H1 (cell line): ENCODE results near the gene IQCH. TPM values are rescaled to one million over a fixed set of nuclear protein-coding genes. Genes with fewer than 3 reads are reported as not detected.
A peak's percentile ranks its signal among the peaks of the same experiment; 100 is the strongest.

Experiments used
- CTCF ChIA-PET: fragments of 300-600 bp; sonication (Branson Sonifier 250); formaldehyde crosslinking; loops from one replicate; lab custom pipeline; 2021; ENCODE audit not compliant: partially characterized antibody; lab: Charles Lee
- POLR2A ChIA-PET: fragments of 300-600 bp; sonication (Branson Sonifier 250); formaldehyde crosslinking; loops from one replicate; lab custom pipeline; 2021; ENCODE audit warnings: inconsistent platforms; ENCODE audit not compliant: partially characterized antibody; lab: Charles Lee
- DNase-seq, 2 experiments: peaks; one replicate each; pipeline versions ENCODE4 v3.0.0 to v3.0.0-alpha.2; 2010 to 2022; ENCODE audit warnings: low spot score in 2 of 2, low read depth in 1 of 2, mixed read lengths in 1 of 2
- FAIRE-seq: peaks from 2 replicates; lab custom pipeline; 2011; peaks lifted over from hg19 to GRCh38; lab: Jason Lieb, UNC
- H2AFZ ChIP-seq: 2 replicates; pipeline ENCODE4 v1.8.1; 2012; ENCODE audit warnings: low read length, inconsistent platforms
- H2AK5ac ChIP-seq: 2 replicates; pipeline ENCODE4 v1.6.1; 2013; ENCODE audit warnings: low read depth, low read length
- H2BK120ac ChIP-seq: replicated peaks from 2 replicates; pipeline ENCODE3; 2013; ENCODE audit warnings: low read depth, low read length, inconsistent platforms
- H2BK12ac ChIP-seq: 2 replicates; pipeline ENCODE4 v1.6.1; 2013; ENCODE audit warnings: low read depth, low read length
- H2BK15ac ChIP-seq: 2 replicates; pipeline ENCODE4 v1.6.1; 2013; ENCODE audit warnings: low read length
- H2BK20ac ChIP-seq: 2 replicates; pipeline ENCODE4 v1.6.1; 2013; ENCODE audit warnings: low read length
- H2BK5ac ChIP-seq: 2 replicates; pipeline ENCODE4 v1.6.1; 2013; ENCODE audit warnings: low read depth, low read length
- H3K14ac ChIP-seq: 2 replicates; pipeline ENCODE4 v1.6.1; 2013; ENCODE audit warnings: inconsistent platforms; ENCODE audit not compliant: insufficient read length
- H3K18ac ChIP-seq: 2 replicates; pipeline ENCODE4 v1.6.1; 2013; ENCODE audit warnings: low read length; ENCODE audit errors: extremely low read depth
- H3K23ac ChIP-seq: 2 replicates; pipeline ENCODE4 v1.6.1; 2013; ENCODE audit warnings: inconsistent platforms; ENCODE audit not compliant: insufficient read length
- H3K23me2 ChIP-seq: 2 replicates; pipeline ENCODE4 v1.6.1; 2013; ENCODE audit warnings: low read depth, low read length
- H3K27ac ChIP-seq: 2 replicates; pipeline ENCODE4 v1.6.1; 2011; ENCODE audit warnings: low read depth, low read length, inconsistent platforms
- H3K27me3 ChIP-seq, 4 experiments: replicated peaks in 1 of 4; 1 replicate in 1 of 4; 2 replicates in 3 of 4; pipeline versions ENCODE4 v1.6.1 to v1.8.1; 2011 to 2013; ENCODE audit warnings: low read length in 3 of 4, mild to moderate bottlenecking in 3 of 4, inconsistent platforms in 2 of 4, mixed read lengths in 2 of 4, moderate library complexity in 1 of 4; ENCODE audit not compliant: control insufficient read depth in 3 of 4, insufficient read depth in 3 of 4; ENCODE audit errors: extremely low read depth in 1 of 4
- H3K36me3 ChIP-seq, 4 experiments: 2 replicates each; pipeline versions ENCODE4 v1.6.1 to v1.8.1; 2011 to 2013; ENCODE audit warnings: mild to moderate bottlenecking in 4 of 4, low read length in 3 of 4, moderate library complexity in 2 of 4, control low read depth in 1 of 4, inconsistent platforms in 1 of 4; ENCODE audit not compliant: insufficient read depth in 4 of 4, control insufficient read depth in 2 of 4
- H3K4ac ChIP-seq: replicated peaks from 2 replicates; pipeline ENCODE3; 2013; ENCODE audit warnings: low read length, low read depth, mixed read lengths, inconsistent platforms; ENCODE audit not compliant: insufficient read length
- H3K4me1 ChIP-seq, 4 experiments: replicated peaks in 1 of 4; 1 replicate in 1 of 4; 2 replicates in 3 of 4; pipeline versions ENCODE4 v1.6.1 to v1.8.1; 2011 to 2013; ENCODE audit warnings: low read length in 3 of 4, inconsistent platforms in 2 of 4, mixed read lengths in 1 of 4; ENCODE audit not compliant: insufficient read depth in 4 of 4, control insufficient read depth in 3 of 4
- H3K4me2 ChIP-seq, 2 experiments: 2 replicates each; pipeline versions ENCODE4 v1.6.1 to v1.8.1; 2011 to 2013; ENCODE audit warnings: low read depth in 2 of 2, low read length in 2 of 2, control low read depth in 1 of 2, inconsistent platforms in 1 of 2, mild to moderate bottlenecking in 1 of 2; ENCODE audit not compliant: insufficient read depth in 1 of 2
- H3K4me3 ChIP-seq, 4 experiments: fragments of 200-600, 300-600 bp in 1 of 4; sonication (generic), shearing (Covaris generic), sonication (Bioruptor Twin) in 1 of 4; 2 replicates each; pipeline versions ENCODE4 v1.5.1 to v1.8.1; 2011 to 2016; ENCODE audit warnings: low read length in 4 of 4, low read depth in 3 of 4, control low read depth in 2 of 4, inconsistent platforms in 2 of 4, mild to moderate bottlenecking in 2 of 4, mixed read lengths in 1 of 4, moderate library complexity in 1 of 4; ENCODE audit not compliant: insufficient read depth in 2 of 4; ENCODE audit errors: extremely low read depth in 1 of 4
- H3K56ac ChIP-seq: replicated peaks from 2 replicates; pipeline ENCODE3; 2013; ENCODE audit warnings: low read depth, mild to moderate bottlenecking, mixed read lengths, low read length, inconsistent platforms; ENCODE audit not compliant: insufficient read length
- H3K79me1 ChIP-seq: 2 replicates; pipeline ENCODE4 v1.6.1; 2013; ENCODE audit warnings: low read depth, low read length, control low read depth
- H3K79me2 ChIP-seq, 2 experiments: 2 replicates each; pipeline versions ENCODE4 v1.6.1 to v1.8.1; 2012 to 2013; ENCODE audit warnings: low read length in 2 of 2, mild to moderate bottlenecking in 2 of 2, inconsistent platforms in 1 of 2; ENCODE audit not compliant: insufficient read depth in 2 of 2, control insufficient read depth in 1 of 2
- H3K9ac ChIP-seq, 4 experiments: replicated peaks in 1 of 4; 1 replicate in 1 of 4; 2 replicates in 3 of 4; pipeline versions ENCODE4 v1.6.1 to v1.8.1; 2011 to 2013; ENCODE audit warnings: low read depth in 3 of 4, low read length in 3 of 4, control low read depth in 2 of 4, mild to moderate bottlenecking in 2 of 4, moderate library complexity in 2 of 4, inconsistent platforms in 1 of 4; ENCODE audit errors: extremely low read depth in 1 of 4
- H3K9me3 ChIP-seq, 2 experiments: 2 replicates each; pipeline versions ENCODE4 v1.6.1 to v1.8.1; 2012 to 2013; ENCODE audit warnings: mild to moderate bottlenecking in 2 of 2, moderate library complexity in 2 of 2, control low read depth in 1 of 2, inconsistent platforms in 1 of 2, low read depth in 1 of 2, low read length in 1 of 2, mixed read lengths in 1 of 2; ENCODE audit not compliant: insufficient read depth in 2 of 2
- H4K20me1 ChIP-seq, 2 experiments: replicated peaks in 1 of 2; 2 replicates each; pipeline versions ENCODE3 to v1.8.1; 2011 to 2013; ENCODE audit warnings: inconsistent platforms in 2 of 2, low read length in 2 of 2, mild to moderate bottlenecking in 1 of 2; ENCODE audit not compliant: insufficient read depth in 2 of 2, control insufficient read depth in 1 of 2
- H4K5ac ChIP-seq: 2 replicates; pipeline ENCODE4 v1.6.1; 2013; ENCODE audit warnings: low read length, low read depth, mixed read lengths, inconsistent platforms; ENCODE audit not compliant: insufficient read length
- H4K8ac ChIP-seq: 2 replicates; pipeline ENCODE4 v1.8.0; 2013; ENCODE audit warnings: mild to moderate bottlenecking, moderate library complexity, low read length, inconsistent platforms; ENCODE audit not compliant: insufficient read depth; ENCODE audit errors: extremely low read depth
- H4K91ac ChIP-seq: replicated peaks from 2 replicates; pipeline ENCODE3; 2013; ENCODE audit warnings: low read length, mixed read lengths, inconsistent platforms; ENCODE audit not compliant: insufficient read length
- CEBPB ChIP-seq: IDR thresholded peaks from 2 replicates; pipeline ENCODE4 v1.6.1; 2012; ENCODE audit warnings: low read depth, low read length
- CHD2 ChIP-seq: IDR thresholded peaks from 2 replicates; pipeline ENCODE4 v1.6.1; 2012; ENCODE audit warnings: low read length, improper control_type of control experiment
- EP300 ChIP-seq, 2 experiments: IDR thresholded peaks; 1 replicate in 1 of 2; 2 replicates in 1 of 2; pipeline ENCODE4 v1.6.1; 2011 to 2012; ENCODE audit warnings: low read depth in 2 of 2, low read length in 2 of 2, mild to moderate bottlenecking in 2 of 2, borderline replicate concordance in 1 of 2, inconsistent platforms in 1 of 2, moderate library complexity in 1 of 2
- HDAC2 ChIP-seq, 2 experiments: fragments of 300-600 bp in 1 of 2; sonication (generic) in 1 of 2; IDR thresholded peaks; 2 replicates each; pipeline ENCODE4 v1.6.1; 2011 to 2012; ENCODE audit warnings: low read depth in 2 of 2, low read length in 2 of 2, mild to moderate bottlenecking in 2 of 2, moderate library complexity in 2 of 2, borderline replicate concordance in 1 of 2, inconsistent platforms in 1 of 2
- MAFK ChIP-seq: IDR thresholded peaks from 2 replicates; pipeline ENCODE4 v1.6.1; 2012; ENCODE audit warnings: low read depth, mild to moderate bottlenecking, improper control_type of control experiment, low read length
- RBBP5 ChIP-seq: IDR thresholded peaks from 2 replicates; pipeline ENCODE4 v1.7.1; 2012; ENCODE audit warnings: low read depth, mild to moderate bottlenecking, inconsistent platforms, low read length, moderate library complexity, borderline replicate concordance
- WGBS, 2 experiments: shearing (Covaris generic) in 1 of 2; methylation state at CpG; one replicate each; pipeline versions ENCODE4 v1.1.6 to v1.1.7; 2013 to 2015; ENCODE audit warnings: low lambda C conversion rate in 2 of 2, mixed read lengths in 2 of 2, inconsistent platforms in 1 of 2, low coverage in 1 of 2, missing lambda C conversion rate in 1 of 2; ENCODE audit not compliant: insufficient replicate concordance in 2 of 2, insufficient coverage in 1 of 2, insufficient read length in 1 of 2; ENCODE audit errors: extremely low coverage in 1 of 2, missing lambda C conversion rate in 1 of 2; 5-methylcytosine and 5-hydroxymethylcytosine counted together
- polyA plus RNA-seq, 7 experiments: library from polyadenylated mRNA; depleted of rRNA in 3 of 7; stranded (reverse) in 5 of 7; unstranded in 2 of 7; fragments of >200 nt in 5 of 7; fragments of 200-250 nt in 2 of 7; gene quantifications; 1 replicate in 5 of 7; 2 replicates in 1 of 7; 4 replicates in 1 of 7; pipeline versions ENCODE4 v1.2.1 to v1.2.3, GENCODE V29; 2011 to 2013; ENCODE audit warnings: missing spikeins in 2 of 7, mixed read lengths in 2 of 7
- total RNA-seq: library from RNA; stranded (reverse); fragmentation: NEBNext Ultra II Directional; extraction: Animal tissue kit (Norgen Biotek cat#: 25700); gene quantifications from 2 replicates; pipeline ENCODE4 v1.2.1, GENCODE V29; 2021

IQCH gene
- total and polyA plus RNA-seq, 2 of the 8 experiments (the other 6 are each of a cell fraction or from before 2014, with no cell fraction given), result 0.60 to 1.9 TPM

DNA sequence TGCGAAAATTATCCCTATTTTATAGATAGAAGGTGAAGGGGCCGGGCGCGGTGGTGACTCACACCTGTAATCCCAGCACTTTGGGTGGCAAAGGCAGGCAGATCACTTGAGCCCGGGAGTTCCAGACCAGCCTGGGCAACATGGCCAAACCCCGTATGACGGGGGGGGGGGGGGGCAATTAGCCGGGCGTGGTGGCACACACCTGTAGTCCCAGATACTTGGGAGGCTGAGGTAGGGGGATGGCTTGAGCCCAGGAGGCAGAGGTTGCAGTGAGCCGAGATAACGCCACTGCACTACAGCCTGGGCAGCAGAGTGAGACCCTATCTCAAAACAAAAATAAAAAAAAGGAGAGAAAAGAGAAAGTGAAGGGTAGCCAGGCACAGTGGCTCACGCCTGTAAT lies 1.5 kb upstream of the IQCH start:
- no peak overlapping the region for H2BK12ac ChIP-seq
- no peak overlapping the region for H3K27ac ChIP-seq
- no peak overlapping the region for H3K9ac ChIP-seq
- no peak overlapping the region for H3K18ac ChIP-seq
- DNase-seq (no peak), FAIRE-seq (no peak)
- H3K56ac ChIP-seq, result no peak overlapping the region
- no peak overlapping the region for H3K14ac ChIP-seq
- H3K79me1 ChIP-seq, result no peaks in the 10 kb centered on the region; the same call in 1 of the 2 replicates
- no peak for TF ChIP-seq HDAC2 (IDR thresholded peaks at IDR 0.05; ENCODE audit: borderline replicate concordance in 1 of 2, low read depth in 2 of 2, low read length in 2 of 2)
- TF ChIP-seq MAFK, result no peak
- TF ChIP-seq CEBPB, result no peak
- no peak for TF ChIP-seq CHD2
- TF ChIP-seq RBBP5, result no peak
- no peak for TF ChIP-seq EP300 (IDR thresholded peaks at IDR 0.05; ENCODE audit: borderline replicate concordance in 1 of 2, low read depth in 2 of 2, low read length in 2 of 2)
- H2BK20ac ChIP-seq, result no peak overlapping the region
- H3K27me3 ChIP-seq, result no peaks in the 10 kb centered on the region
- H3K9me3 ChIP-seq, result no peaks in the 10 kb centered on the region
- ChIA-PET CTCF (interaction anchor here (1.7 kb wide), 1 partner anchor 17 kb away, joined by 3 read pairs; no protein-coding TSS in a partner anchor), POLR2A (interaction anchor here (0.5 to 0.6 kb wide), 2 partner anchors 13 to 15 kb away, joined by 3 read pairs; no protein-coding TSS in a partner anchor)
- H3K23ac ChIP-seq, result no peak overlapping the region
- peaks cover 0 to 2% of the 10 kb centered on the region in 2 experiments for H4K20me1 ChIP-seq
- no peak overlapping the region for H4K8ac ChIP-seq
- H2BK5ac ChIP-seq, result no peak overlapping the region
- WGBS, 2 experiments, result 89% methylated on average over 6 of the region's 12 CpGs; no CpG with 5 or more reads in 1 of the 2 experiments
- H3K4me1 ChIP-seq, result no peaks in the 10 kb centered on the region
- H3K4me3 ChIP-seq, result peak overlapping the region in 2 of 4 experiments; percentile 64 to 90; a peak in 3 of 8 replicates
- H3K23me2 ChIP-seq, result 0 out of 2 replicates have a peak, but pooled peaks cover 3% of the 10 kb centered on the region
- no peak overlapping the region for H2BK15ac ChIP-seq
- H3K36me3 ChIP-seq, result no peaks in the 10 kb centered on the region
- H2AK5ac ChIP-seq, result no peak overlapping the region
- no peak overlapping the region for H2BK120ac ChIP-seq
- H3K79me2 ChIP-seq, result peaks cover 2 to 58% of the 10 kb centered on the region in 2 experiments; a peak in 3 of 4 replicates
- H4K5ac ChIP-seq, result no peak overlapping the region
- no peak overlapping the region for H3K4ac ChIP-seq
- H3K4me2 ChIP-seq, result peak overlapping the region; percentile 68 to 71; a peak in 3 of 4 replicates
- no peak overlapping the region for H4K91ac ChIP-seq
- no peak overlapping the region for H2AFZ ChIP-seq
